HG02642 (cell line): ENCODE data around the gene FZD7.

Experiments used
- ATAC-seq: cut with Tn5 transposase; IDR thresholded peaks from one replicate; pipeline ENCODE4 v1.9.1; 2021; ENCODE audit warnings: mild to moderate bottlenecking; ENCODE audit not compliant: unreplicated experiment, poor library complexity

Gene FZD7

GRCh38 chr2:202033317-202034248 is at the start of gene FZD7:
Gene FZD7, plus strand, starts transcription at chr2:202033855. Its CDS starts 793 bp downstream, at chr2:202034648.
- ATAC-seq = peak; percentile 85

GRCh38 chr2:201984333-201984732 is 49.3 kb upstream of the FZD7 start:
- no peak for ATAC-seq

GRCh38 chr2:201984800-201985525 is 48.7 kb upstream of the FZD7 start:
- no peak for ATAC-seq

GRCh38 chr2:201985728-201986462 is 47.8 kb upstream of the FZD7 start:
- ATAC-seq = no peak

GRCh38 chr2:201986463-201986735 is 47.3 kb upstream of the FZD7 start:
- ATAC-seq = no peak

GRCh38 chr2:201987426-201987825 is 46.2 kb upstream of the FZD7 start:
- ATAC-seq = no peak

- no peak for ATAC-seq
Measured at GRCh38 chr2:201990069-201990468, 43.6 kb upstream of the FZD7 start.

GRCh38 chr2:201992960-201993359 is 40.7 kb upstream of the FZD7 start:
- ATAC-seq = no peak

GRCh38 chr2:201994973-201995638 is 38.5 kb upstream of the FZD7 start:
- no peak for ATAC-seq

GRCh38 chr2:201996006-201996405 is 37.6 kb upstream of the FZD7 start:
- ATAC-seq = no peak

- ATAC-seq = no peak
Measured at GRCh38 chr2:201996679-201997314, 36.9 kb upstream of the FZD7 start.

GRCh38 chr2:201999279-201999678 is 34.4 kb upstream of the FZD7 start:
- no peak for ATAC-seq

- ATAC-seq = no peak
Measured at GRCh38 chr2:202001826-202002225, 31.8 kb upstream of the FZD7 start.

- no peak for ATAC-seq
Measured at GRCh38 chr2:202002381-202002780, 31.3 kb upstream of the FZD7 start.

- peak; percentile 53 for ATAC-seq
Measured at GRCh38 chr2:202005272-202005887, 28.3 kb upstream of the FZD7 start.

GRCh38 chr2:202006301-202006700 is 27.4 kb upstream of the FZD7 start:
- no peak for ATAC-seq

- ATAC-seq = no peak
Measured at GRCh38 chr2:202007015-202007982, 26.4 kb upstream of the FZD7 start.

GRCh38 chr2:202007983-202008354 is 25.7 kb upstream of the FZD7 start:
- no peak for ATAC-seq
